H1 (cell line): Measurements from ENCODE around the gene GFY. TPM values are rescaled to one million over a fixed set of nuclear protein-coding genes. Genes with fewer than 3 reads are reported as not detected.
A peak's percentile ranks its signal among the peaks of the same experiment; 100 is the strongest.

Experiments
- CTCF ChIA-PET: fragments of 300-600 bp; sonication (Branson Sonifier 250); formaldehyde crosslinking; loops from one replicate; lab custom pipeline; 2021; ENCODE audit not compliant: partially characterized antibody; lab: Charles Lee
- POLR2A ChIA-PET: fragments of 300-600 bp; sonication (Branson Sonifier 250); formaldehyde crosslinking; loops from one replicate; lab custom pipeline; 2021; ENCODE audit warnings: inconsistent platforms; ENCODE audit not compliant: partially characterized antibody; lab: Charles Lee
- DNase-seq, 2 experiments: peaks; one replicate each; pipeline versions ENCODE4 v3.0.0 to v3.0.0-alpha.2; 2010 to 2022; ENCODE audit warnings: low spot score in 2 of 2, low read depth in 1 of 2, mixed read lengths in 1 of 2
- FAIRE-seq: peaks from 2 replicates; lab custom pipeline; 2011; peaks lifted over from hg19 to GRCh38; lab: Jason Lieb, UNC
- H2AFZ ChIP-seq: 2 replicates; pipeline ENCODE4 v1.8.1; 2012; ENCODE audit warnings: low read length, inconsistent platforms
- H2AK5ac ChIP-seq: 2 replicates; pipeline ENCODE4 v1.6.1; 2013; ENCODE audit warnings: low read depth, low read length
- H2BK120ac ChIP-seq: replicated peaks from 2 replicates; pipeline ENCODE3; 2013; ENCODE audit warnings: low read depth, low read length, inconsistent platforms
- H2BK12ac ChIP-seq: 2 replicates; pipeline ENCODE4 v1.6.1; 2013; ENCODE audit warnings: low read depth, low read length
- H2BK15ac ChIP-seq: 2 replicates; pipeline ENCODE4 v1.6.1; 2013; ENCODE audit warnings: low read length
- H2BK20ac ChIP-seq: 2 replicates; pipeline ENCODE4 v1.6.1; 2013; ENCODE audit warnings: low read length
- H2BK5ac ChIP-seq: 2 replicates; pipeline ENCODE4 v1.6.1; 2013; ENCODE audit warnings: low read depth, low read length
- H3K14ac ChIP-seq: 2 replicates; pipeline ENCODE4 v1.6.1; 2013; ENCODE audit warnings: inconsistent platforms; ENCODE audit not compliant: insufficient read length
- H3K18ac ChIP-seq: 2 replicates; pipeline ENCODE4 v1.6.1; 2013; ENCODE audit warnings: low read length; ENCODE audit errors: extremely low read depth
- H3K23ac ChIP-seq: 2 replicates; pipeline ENCODE4 v1.6.1; 2013; ENCODE audit warnings: inconsistent platforms; ENCODE audit not compliant: insufficient read length
- H3K23me2 ChIP-seq: 2 replicates; pipeline ENCODE4 v1.6.1; 2013; ENCODE audit warnings: low read depth, low read length
- H3K27ac ChIP-seq: 2 replicates; pipeline ENCODE4 v1.6.1; 2011; ENCODE audit warnings: low read depth, low read length, inconsistent platforms
- H3K27me3 ChIP-seq, 4 experiments: replicated peaks in 1 of 4; 1 replicate in 1 of 4; 2 replicates in 3 of 4; pipeline versions ENCODE4 v1.6.1 to v1.8.1; 2011 to 2013; ENCODE audit warnings: low read length in 3 of 4, mild to moderate bottlenecking in 3 of 4, inconsistent platforms in 2 of 4, mixed read lengths in 2 of 4, moderate library complexity in 1 of 4; ENCODE audit not compliant: control insufficient read depth in 3 of 4, insufficient read depth in 3 of 4; ENCODE audit errors: extremely low read depth in 1 of 4
- H3K36me3 ChIP-seq, 4 experiments: 2 replicates each; pipeline versions ENCODE4 v1.6.1 to v1.8.1; 2011 to 2013; ENCODE audit warnings: mild to moderate bottlenecking in 4 of 4, low read length in 3 of 4, moderate library complexity in 2 of 4, control low read depth in 1 of 4, inconsistent platforms in 1 of 4; ENCODE audit not compliant: insufficient read depth in 4 of 4, control insufficient read depth in 2 of 4
- H3K4ac ChIP-seq: replicated peaks from 2 replicates; pipeline ENCODE3; 2013; ENCODE audit warnings: low read length, low read depth, mixed read lengths, inconsistent platforms; ENCODE audit not compliant: insufficient read length
- H3K4me1 ChIP-seq, 4 experiments: replicated peaks in 1 of 4; 1 replicate in 1 of 4; 2 replicates in 3 of 4; pipeline versions ENCODE4 v1.6.1 to v1.8.1; 2011 to 2013; ENCODE audit warnings: low read length in 3 of 4, inconsistent platforms in 2 of 4, mixed read lengths in 1 of 4; ENCODE audit not compliant: insufficient read depth in 4 of 4, control insufficient read depth in 3 of 4
- H3K4me2 ChIP-seq, 2 experiments: 2 replicates each; pipeline versions ENCODE4 v1.6.1 to v1.8.1; 2011 to 2013; ENCODE audit warnings: low read depth in 2 of 2, low read length in 2 of 2, control low read depth in 1 of 2, inconsistent platforms in 1 of 2, mild to moderate bottlenecking in 1 of 2; ENCODE audit not compliant: insufficient read depth in 1 of 2
- H3K4me3 ChIP-seq, 4 experiments: fragments of 200-600, 300-600 bp in 1 of 4; sonication (generic), shearing (Covaris generic), sonication (Bioruptor Twin) in 1 of 4; 2 replicates each; pipeline versions ENCODE4 v1.5.1 to v1.8.1; 2011 to 2016; ENCODE audit warnings: low read length in 4 of 4, low read depth in 3 of 4, control low read depth in 2 of 4, inconsistent platforms in 2 of 4, mild to moderate bottlenecking in 2 of 4, mixed read lengths in 1 of 4, moderate library complexity in 1 of 4; ENCODE audit not compliant: insufficient read depth in 2 of 4; ENCODE audit errors: extremely low read depth in 1 of 4
- H3K56ac ChIP-seq: replicated peaks from 2 replicates; pipeline ENCODE3; 2013; ENCODE audit warnings: low read depth, mild to moderate bottlenecking, mixed read lengths, low read length, inconsistent platforms; ENCODE audit not compliant: insufficient read length
- H3K79me1 ChIP-seq: 2 replicates; pipeline ENCODE4 v1.6.1; 2013; ENCODE audit warnings: low read depth, low read length, control low read depth
- H3K79me2 ChIP-seq, 2 experiments: 2 replicates each; pipeline versions ENCODE4 v1.6.1 to v1.8.1; 2012 to 2013; ENCODE audit warnings: low read length in 2 of 2, mild to moderate bottlenecking in 2 of 2, inconsistent platforms in 1 of 2; ENCODE audit not compliant: insufficient read depth in 2 of 2, control insufficient read depth in 1 of 2
- H3K9ac ChIP-seq, 4 experiments: replicated peaks in 1 of 4; 1 replicate in 1 of 4; 2 replicates in 3 of 4; pipeline versions ENCODE4 v1.6.1 to v1.8.1; 2011 to 2013; ENCODE audit warnings: low read depth in 3 of 4, low read length in 3 of 4, control low read depth in 2 of 4, mild to moderate bottlenecking in 2 of 4, moderate library complexity in 2 of 4, inconsistent platforms in 1 of 4; ENCODE audit errors: extremely low read depth in 1 of 4
- H3K9me3 ChIP-seq, 2 experiments: 2 replicates each; pipeline versions ENCODE4 v1.6.1 to v1.8.1; 2012 to 2013; ENCODE audit warnings: mild to moderate bottlenecking in 2 of 2, moderate library complexity in 2 of 2, control low read depth in 1 of 2, inconsistent platforms in 1 of 2, low read depth in 1 of 2, low read length in 1 of 2, mixed read lengths in 1 of 2; ENCODE audit not compliant: insufficient read depth in 2 of 2
- H4K20me1 ChIP-seq, 2 experiments: replicated peaks in 1 of 2; 2 replicates each; pipeline versions ENCODE3 to v1.8.1; 2011 to 2013; ENCODE audit warnings: inconsistent platforms in 2 of 2, low read length in 2 of 2, mild to moderate bottlenecking in 1 of 2; ENCODE audit not compliant: insufficient read depth in 2 of 2, control insufficient read depth in 1 of 2
- H4K5ac ChIP-seq: 2 replicates; pipeline ENCODE4 v1.6.1; 2013; ENCODE audit warnings: low read length, low read depth, mixed read lengths, inconsistent platforms; ENCODE audit not compliant: insufficient read length
- H4K8ac ChIP-seq: 2 replicates; pipeline ENCODE4 v1.8.0; 2013; ENCODE audit warnings: mild to moderate bottlenecking, moderate library complexity, low read length, inconsistent platforms; ENCODE audit not compliant: insufficient read depth; ENCODE audit errors: extremely low read depth
- H4K91ac ChIP-seq: replicated peaks from 2 replicates; pipeline ENCODE3; 2013; ENCODE audit warnings: low read length, mixed read lengths, inconsistent platforms; ENCODE audit not compliant: insufficient read length
- ATF2 ChIP-seq: IDR thresholded peaks from 2 replicates; pipeline ENCODE4 v1.6.1; 2012; ENCODE audit warnings: low read length, inconsistent platforms
- CEBPB ChIP-seq: IDR thresholded peaks from 2 replicates; pipeline ENCODE4 v1.6.1; 2012; ENCODE audit warnings: low read depth, low read length
- KDM4A ChIP-seq: IDR thresholded peaks from one replicate; pipeline ENCODE4 v1.7.1; 2012; ENCODE audit warnings: low read depth, mild to moderate bottlenecking, moderate library complexity, low read length, inconsistent platforms; ENCODE audit not compliant: severe bottlenecking
- KDM5A ChIP-seq: fragments of 200-600 bp; IDR thresholded peaks from 2 replicates; pipeline ENCODE4 v1.7.1; 2012; ENCODE audit warnings: mild to moderate bottlenecking, low read length, inconsistent platforms, mixed read lengths
- MAFK ChIP-seq: IDR thresholded peaks from 2 replicates; pipeline ENCODE4 v1.6.1; 2012; ENCODE audit warnings: low read depth, mild to moderate bottlenecking, improper control_type of control experiment, low read length
- RFX5 ChIP-seq: IDR thresholded peaks from 2 replicates; pipeline ENCODE4 v1.6.1; 2011; ENCODE audit warnings: low read depth, low read length, improper control_type of control experiment, borderline replicate concordance
- RNF2 ChIP-seq: fragments of 200-900, 300-1000 bp; sonication (generic); IDR thresholded peaks from 2 replicates; pipeline ENCODE4 v1.7.1; 2016; ENCODE audit warnings: borderline replicate concordance, low read depth, mild to moderate bottlenecking, antibody characterized with exemption, low read length; ENCODE audit not compliant: poor library complexity, severe bottlenecking; ENCODE audit errors: missing control alignments
- TBP ChIP-seq: IDR thresholded peaks from 2 replicates; pipeline ENCODE4 v1.6.1; 2011; ENCODE audit warnings: low read depth, low read length, improper control_type of control experiment
- TEAD4 ChIP-seq: IDR thresholded peaks from 2 replicates; pipeline ENCODE4 v1.6.1; 2012; ENCODE audit warnings: low read depth, low read length, inconsistent platforms, mixed read lengths
- ZNF274 ChIP-seq: IDR thresholded peaks from 2 replicates; pipeline ENCODE4 v1.7.0; 2012; ENCODE audit warnings: low read length, borderline replicate concordance; ENCODE audit errors: extremely low read depth
- WGBS, 2 experiments: shearing (Covaris generic) in 1 of 2; methylation state at CpG; one replicate each; pipeline versions ENCODE4 v1.1.6 to v1.1.7; 2013 to 2015; ENCODE audit warnings: low lambda C conversion rate in 2 of 2, mixed read lengths in 2 of 2, inconsistent platforms in 1 of 2, low coverage in 1 of 2, missing lambda C conversion rate in 1 of 2; ENCODE audit not compliant: insufficient replicate concordance in 2 of 2, insufficient coverage in 1 of 2, insufficient read length in 1 of 2; ENCODE audit errors: extremely low coverage in 1 of 2, missing lambda C conversion rate in 1 of 2; 5-methylcytosine and 5-hydroxymethylcytosine counted together
- polyA plus RNA-seq, 7 experiments: library from polyadenylated mRNA; depleted of rRNA in 3 of 7; stranded (reverse) in 5 of 7; unstranded in 2 of 7; fragments of >200 nt in 5 of 7; fragments of 200-250 nt in 2 of 7; gene quantifications; 1 replicate in 5 of 7; 2 replicates in 1 of 7; 4 replicates in 1 of 7; pipeline versions ENCODE4 v1.2.1 to v1.2.3, GENCODE V29; 2011 to 2013; ENCODE audit warnings: missing spikeins in 2 of 7, mixed read lengths in 2 of 7
- total RNA-seq: library from RNA; stranded (reverse); fragmentation: NEBNext Ultra II Directional; extraction: Animal tissue kit (Norgen Biotek cat#: 25700); gene quantifications from 2 replicates; pipeline ENCODE4 v1.2.1, GENCODE V29; 2021

The GFY gene
- total and polyA plus RNA-seq, 2 of the 8 experiments (the other 6 are each of a cell fraction or from before 2014, with no cell fraction given): 0.68 to 0.93 TPM

DNA sequence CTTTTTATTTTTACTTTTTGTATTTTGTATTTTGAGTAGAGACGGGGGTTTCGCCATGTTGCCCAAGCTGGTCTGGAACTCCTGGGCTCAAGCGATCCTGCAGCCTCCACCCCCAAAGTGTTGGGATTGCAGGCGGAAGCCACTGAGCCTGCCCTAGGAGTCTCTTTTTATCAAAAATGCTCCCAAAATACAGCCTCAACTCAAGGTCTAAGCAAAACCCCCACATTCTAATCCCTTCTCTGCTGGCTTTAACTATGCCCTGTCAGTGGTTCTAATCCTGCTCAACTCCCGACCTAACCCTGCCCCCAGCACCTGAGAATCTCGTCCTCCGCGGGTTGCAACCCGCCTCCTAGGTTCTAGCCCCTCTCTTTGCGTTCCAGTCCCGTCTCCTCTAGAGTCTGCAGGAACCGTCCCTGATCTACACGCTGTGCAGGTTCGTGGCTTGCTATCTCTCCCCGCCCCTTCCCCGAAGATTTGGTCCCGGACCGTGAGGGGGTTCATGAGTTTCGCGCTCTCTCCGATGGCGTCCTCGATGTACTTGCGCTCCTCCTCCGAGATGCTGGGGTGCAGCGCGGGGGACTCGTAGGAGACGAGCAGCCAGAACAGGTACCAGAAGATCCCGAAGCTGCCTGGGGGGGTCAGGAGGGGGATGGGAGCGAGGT is 8.2 kb downstream of the GFY start:
- H3K27me3 ChIP-seq: peaks cover 12 to 45% (median 35%) of the 10 kb centered on the region in 4 experiments; a peak in 6 of 7 replicates
- H3K79me1 ChIP-seq: no peaks in the 10 kb centered on the region
- peaks cover 13% of the 10 kb centered on the region; the same call in 1 of the 2 replicates for H3K23me2 ChIP-seq
- H3K23ac ChIP-seq: no peak overlapping the region
- peaks cover 0 to 23% (median 18%) of the 10 kb centered on the region in 4 experiments; a peak in 5 of 7 replicates for H3K4me1 ChIP-seq
- no peaks in the 10 kb centered on the region for H3K79me2 ChIP-seq
- H3K36me3 ChIP-seq: no peaks in the 10 kb centered on the region
- H3K18ac ChIP-seq: no peak overlapping the region
- no peak overlapping the region for H3K4ac ChIP-seq
- no peak overlapping the region for H2BK15ac ChIP-seq
- no peak overlapping the region for H4K8ac ChIP-seq
- H2BK12ac ChIP-seq: 0 out of 2 replicates have a peak overlapping the region, but pooled peaks have one; percentile 39
- H3K56ac ChIP-seq: no peak overlapping the region
- peak overlapping the region; percentile 77 to 89; a peak in 2 of 4 replicates for H3K4me2 ChIP-seq
- no peak overlapping the region for H4K5ac ChIP-seq
- no peak for DNase-seq
- WGBS, 2 experiments: 79% methylated on average over 31 of the region's 31 CpGs; no CpG with 5 or more reads in 1 of the 2 experiments
- H2BK20ac ChIP-seq: peak overlapping the region; percentile 13; the same call in 1 of the 2 replicates
- H2AK5ac ChIP-seq: 0 out of 2 replicates have a peak overlapping the region, but pooled peaks have one; percentile 7
- no peak overlapping the region for H2BK120ac ChIP-seq
- no peak overlapping the region for H2BK5ac ChIP-seq
- H4K91ac ChIP-seq: no peak overlapping the region
- ChIA-PET CTCF (interaction anchor here (0.6 to 4.7 kb wide), 4 partner anchors 9 to 43 kb away, joined by 3 to 38 read pairs (median 20); partner anchors contain the start of genes GFY and PTH2), POLR2A (interaction anchor here (0.7 to 2.2 kb wide), 4 partner anchors 9 to 42 kb away, joined by 3 to 6 read pairs (median 4); partner anchors contain the start of genes ALDH16A1 and SLC17A7)
- H3K14ac ChIP-seq: no peak overlapping the region
- no peak overlapping the region for H3K9ac ChIP-seq
- H3K9me3 ChIP-seq: peaks cover 0 to 2% of the 10 kb centered on the region in 2 experiments; a peak in 1 of 4 replicates
- peak overlapping the region in 1 of 4 experiments; percentile 63; a peak in 4 of 8 replicates for H3K4me3 ChIP-seq
- FAIRE-seq: no peak
- H2AFZ ChIP-seq: no peak overlapping the region
- H3K27ac ChIP-seq: no peak overlapping the region
- no peaks in the 10 kb centered on the region for H4K20me1 ChIP-seq
- TF ChIP-seq TEAD4 (no peak), RNF2 (no peak), KDM4A (no peak), ZNF274 (no peak), ATF2 (no peak), KDM5A (no peak), CEBPB (no peak), TBP (no peak), MAFK (no peak), RFX5 (no peak)
